Smooth muscle cell (in vitro differentiated cells): Measurements from ENCODE around the gene CDC40. TPM values are rescaled to one million over a fixed set of nuclear protein-coding genes. Genes with fewer than 3 reads are reported as not detected.

ENCODE experiments used
- DNase-seq: peaks from one replicate; lab custom pipeline; 2025; ENCODE audit not compliant: unreplicated experiment; lab: John Stamatoyannopoulos, UW
- H2AFZ ChIP-seq: fragments of 200-600 bp; sonication (generic); 2 replicates; pipeline ENCODE4 v1.6.0; 2016; ENCODE audit warnings: antibody characterized with exemption, low read depth, mild to moderate bottlenecking
- H3F3A ChIP-seq: fragments of 200-600 bp; sonication (generic); 2 replicates; pipeline ENCODE4 v1.6.0; 2017; ENCODE audit warnings: antibody characterized with exemption, low read depth
- H3K27ac ChIP-seq: fragments of 200-600 bp; sonication (generic); 2 replicates; pipeline ENCODE4 v1.5.1; 2016; ENCODE audit warnings: low read depth, mild to moderate bottlenecking
- H3K27me3 ChIP-seq: fragments of 200-600 bp; sonication (generic); 2 replicates; pipeline ENCODE4 v1.6.1; 2016; ENCODE audit warnings: low read depth, mild to moderate bottlenecking
- H3K36me3 ChIP-seq: fragments of 200-600 bp; sonication (generic); 2 replicates; pipeline ENCODE4 v1.5.1; 2016; ENCODE audit warnings: low read depth
- H3K4me1 ChIP-seq: fragments of 200-600 bp; sonication (generic); 2 replicates; pipeline ENCODE4 v1.5.1; 2016; ENCODE audit warnings: low read depth
- H3K4me2 ChIP-seq: fragments of 200-600 bp; sonication (generic); 2 replicates; pipeline ENCODE4 v1.6.0; 2016; ENCODE audit warnings: mild to moderate bottlenecking
- H3K4me3 ChIP-seq: fragments of 200-600 bp; sonication (generic); 2 replicates; pipeline ENCODE4 v1.5.1; 2016; ENCODE audit warnings: mild to moderate bottlenecking
- H3K79me2 ChIP-seq: fragments of 200-600 bp; sonication (generic); 2 replicates; pipeline ENCODE4 v1.6.0; 2016; ENCODE audit warnings: low read depth, mild to moderate bottlenecking
- H3K9ac ChIP-seq: fragments of 200-600 bp; sonication (generic); 2 replicates; pipeline ENCODE4 v1.6.0; 2016; ENCODE audit warnings: low read depth
- H3K9me3 ChIP-seq: fragments of 200-600 bp; sonication (generic); replicated peaks from 2 replicates; pipeline ENCODE4 v1.5.1; 2016; ENCODE audit warnings: low read depth
- H4K20me1 ChIP-seq: fragments of 200-600 bp; sonication (generic); 2 replicates; pipeline ENCODE4 v1.6.0; 2016; ENCODE audit warnings: low read depth
- CTCF ChIP-seq: fragments of 200-600 bp; sonication (generic); IDR thresholded peaks from 2 replicates; pipeline ENCODE4 v1.5.1; 2017; ENCODE audit warnings: borderline replicate concordance, mild to moderate bottlenecking, antibody characterized with exemption; ENCODE audit not compliant: insufficient read depth, poor library complexity, severe bottlenecking
- WGBS: methylation state at CpG from one replicate; pipeline ENCODE4 v1.1.7; 2016; ENCODE audit warnings: low lambda C conversion rate; 5-methylcytosine and 5-hydroxymethylcytosine counted together
- polyA plus RNA-seq: library from polyadenylated mRNA; unstranded; fragments of >200 nt; fragmentation: Nextera tagmentation; extraction: Ambion mirVana; gene quantifications from 2 replicates; pipeline ENCODE4 v1.2.1, GENCODE V29; 2016
- total RNA-seq: library from RNA; depleted of rRNA; stranded (reverse); fragments of >200 nt; gene quantifications from 2 replicates; pipeline ENCODE4 v1.2.3, GENCODE V29; 2014

The CDC40 gene
- total and polyA plus RNA-seq, 2 experiments from 2014 or later = 20.9 to 28.8 TPM

DNA sequence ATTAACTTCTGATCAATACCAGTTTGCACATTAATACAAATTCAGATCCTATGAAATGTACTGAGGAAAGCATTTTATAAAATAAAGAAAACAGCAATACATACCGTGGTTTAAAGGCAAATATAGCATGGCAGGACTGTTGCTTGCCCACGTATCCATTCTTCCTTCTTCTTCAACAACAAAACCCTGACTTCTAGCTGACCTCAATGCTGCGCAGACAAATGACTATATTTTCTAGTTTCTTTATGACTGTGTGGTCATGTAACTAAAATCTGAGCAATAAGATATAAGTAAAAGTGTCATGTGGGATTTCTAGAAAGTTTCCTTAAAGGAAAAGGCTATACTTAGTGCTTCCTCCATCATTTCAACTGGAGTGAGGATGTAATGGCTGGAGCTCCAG is 85.0 kb downstream of the CDC40 start:
- Histone ChIP-seq H3K9ac (no peak overlapping the region), H4K20me1 (no peaks in the 10 kb centered on the region), H3K79me2 (no peaks in the 10 kb centered on the region), H3K4me3 (no peak overlapping the region), H3K9me3 (no peaks in the 10 kb centered on the region), H2AFZ (no peak overlapping the region), H3K4me1 (peaks cover 18% of the 10 kb centered on the region), H3K27ac (no peak overlapping the region), H3K27me3 (no peaks in the 10 kb centered on the region), H3F3A (no peaks in the 10 kb centered on the region), H3K36me3 (no peaks in the 10 kb centered on the region), H3K4me2 (no peak overlapping the region)
- no peak for DNase-seq
- TF ChIP-seq CTCF = no peak
- WGBS = 88% methylated on average over 3 of the region's 3 CpGs

- DNase-seq = no peak
- Histone ChIP-seq H3K4me2 (no peak overlapping the region), H4K20me1 (no peaks in the 10 kb centered on the region), H3K4me3 (no peak overlapping the region), H3K27ac (no peak overlapping the region), H3K27me3 (no peaks in the 10 kb centered on the region), H3F3A (no peaks in the 10 kb centered on the region), H3K9ac (no peak overlapping the region), H3K4me1 (peaks cover 22% of the 10 kb centered on the region), H3K79me2 (no peaks in the 10 kb centered on the region), H3K36me3 (no peaks in the 10 kb centered on the region), H3K9me3 (no peaks in the 10 kb centered on the region), H2AFZ (no peak overlapping the region)
- TF ChIP-seq CTCF = no peak
Observed at GRCh38 chr6:110266996-110267395, 86.8 kb downstream of the CDC40 start.

- DNase-seq = no peak
- WGBS = 58% methylated on average over 2 of the region's 2 CpGs
- Histone ChIP-seq H3K36me3 (no peaks in the 10 kb centered on the region), H3K79me2 (no peaks in the 10 kb centered on the region), H4K20me1 (no peaks in the 10 kb centered on the region), H3K27ac (peak overlapping the region; percentile 72), H3K4me1 (peaks cover 26% of the 10 kb centered on the region), H3K4me2 (peak overlapping the region; percentile 41), H3F3A (no peaks in the 10 kb centered on the region), H2AFZ (no peak overlapping the region), H3K9me3 (no peaks in the 10 kb centered on the region), H3K9ac (peak overlapping the region; percentile 7), H3K27me3 (no peaks in the 10 kb centered on the region), H3K4me3 (no peak overlapping the region)
- TF ChIP-seq CTCF = no peak
Observed at GRCh38 chr6:110269623-110270022, 89.4 kb downstream of the CDC40 start.

- Histone ChIP-seq H3K9ac (peak overlapping the region; percentile 1), H3K36me3 (no peaks in the 10 kb centered on the region), H3K9me3 (no peaks in the 10 kb centered on the region), H3K4me3 (no peak overlapping the region), H4K20me1 (no peaks in the 10 kb centered on the region), H3K27me3 (no peaks in the 10 kb centered on the region), H3K79me2 (no peaks in the 10 kb centered on the region), H2AFZ (no peak overlapping the region), H3K27ac (peak overlapping the region; percentile 72), H3K4me1 (peaks cover 26% of the 10 kb centered on the region), H3F3A (no peaks in the 10 kb centered on the region), H3K4me2 (peak overlapping the region; percentile 41)
- 21% methylated on average over 4 of the region's 4 CpGs for WGBS
- no peak for DNase-seq
- TF ChIP-seq CTCF = no peak
Observed at GRCh38 chr6:110270165-110270564, 89.9 kb downstream of the CDC40 start.
